ENCODE data around the gene PRTFDC1. TPM values are rescaled to one million over a fixed set of nuclear protein-coding genes. Genes with fewer than 3 reads are reported as not detected.

PRTFDC1 gene
- total RNA-seq, 1 donor, result 13.4 TPM

GRCh38 chr10:24899571-24899970 lies 52.8 kb downstream of the PRTFDC1 start:
- TF ChIP-seq CTCF (IDR thresholded peaks at IDR 0.05; ENCODE audit: insufficient read depth, low read depth, low read length), result no peak
- DNase-seq (ENCODE audit: low read depth), result no peak
- H3K4me3 ChIP-seq (ENCODE audit: low read depth, low read length), result no peak overlapping the region

- no peak overlapping the region for H3K4me3 ChIP-seq (ENCODE audit: low read depth, low read length)
- DNase-seq (ENCODE audit: low read depth), result no peak
- TF ChIP-seq CTCF (IDR thresholded peaks at IDR 0.05; ENCODE audit: insufficient read depth, low read depth, low read length), result no peak
Measured at GRCh38 chr10:24898501-24898900, 53.9 kb downstream of the PRTFDC1 start.

- H3K4me3 ChIP-seq (ENCODE audit: low read depth, low read length), result no peak overlapping the region
- TF ChIP-seq CTCF (IDR thresholded peaks at IDR 0.05; ENCODE audit: insufficient read depth, low read depth, low read length), result no peak
- DNase-seq (ENCODE audit: low read depth), result peak; percentile 65
Measured at GRCh38 chr10:24897326-24897926, 55.0 kb downstream of the PRTFDC1 start.

GRCh38 chr10:24894728-24895127 lies 57.7 kb downstream of the PRTFDC1 start:
- H3K4me3 ChIP-seq (ENCODE audit: low read depth, low read length), result no peak overlapping the region
- no peak for TF ChIP-seq CTCF (IDR thresholded peaks at IDR 0.05; ENCODE audit: insufficient read depth, low read depth, low read length)
- no peak for DNase-seq (ENCODE audit: low read depth)

- peak; percentile 96 for DNase-seq (ENCODE audit: low read depth)
- H3K4me3 ChIP-seq (ENCODE audit: low read depth, low read length), result no peak overlapping the region
- TF ChIP-seq CTCF (IDR thresholded peaks at IDR 0.05; ENCODE audit: insufficient read depth, low read depth, low read length), result no peak
Measured at GRCh38 chr10:24894309-24894708, 58.1 kb downstream of the PRTFDC1 start.

GRCh38 chr10:24893127-24893526 lies 59.3 kb downstream of the PRTFDC1 start:
- no peak overlapping the region for H3K4me3 ChIP-seq (ENCODE audit: low read depth, low read length)
- peak; percentile 29 for DNase-seq (ENCODE audit: low read depth)
- TF ChIP-seq CTCF (IDR thresholded peaks at IDR 0.05; ENCODE audit: insufficient read depth, low read depth, low read length), result no peak

- peak; percentile 69 for DNase-seq (ENCODE audit: low read depth)
- no peak for TF ChIP-seq CTCF (IDR thresholded peaks at IDR 0.05; ENCODE audit: insufficient read depth, low read depth, low read length)
Measured at GRCh38 chr10:24891823-24892222, 60.6 kb downstream of the PRTFDC1 start.

More at GRCh38 chr10:24891823-24892222, 60.6 kb downstream of the PRTFDC1 start:
- H3K4me3 ChIP-seq (ENCODE audit: low read depth, low read length), result no peak overlapping the region
